GM19455 (cell line): Measurements from ENCODE around the gene TUBB6.
A peak's percentile ranks its signal among the peaks of the same experiment; 100 is the strongest.

Experiments
- ATAC-seq: cut with Tn5 transposase; IDR thresholded peaks from one replicate; pipeline ENCODE4 v1.9.1; 2021; ENCODE audit not compliant: unreplicated experiment

TUBB6 gene

GRCh38 chr18:12313530-12314245 is 5.6 kb downstream of the TUBB6 start:
- ATAC-seq = no peak

- no peak for ATAC-seq
These were observed 6.7 kb downstream of the TUBB6 start for GRCh38 chr18:12314591-12315305.

GRCh38 chr18:12315490-12315889 is 7.4 kb downstream of the TUBB6 start:
- ATAC-seq = peak; percentile 58

- ATAC-seq = peak; percentile 18
These were observed 7.9 kb downstream of the TUBB6 start for GRCh38 chr18:12315911-12316310.

- no peak for ATAC-seq
These were observed 9.8 kb downstream of the TUBB6 start for GRCh38 chr18:12317664-12318333.

GRCh38 chr18:12318334-12318697 is 10.3 kb downstream of the TUBB6 start:
- no peak for ATAC-seq

GRCh38 chr18:12318857-12319256 is 10.8 kb downstream of the TUBB6 start:
- ATAC-seq = no peak

- no peak for ATAC-seq
These were observed 13.3 kb downstream of the TUBB6 start for GRCh38 chr18:12321333-12321732.

GRCh38 chr18:12324991-12325725 is 17.1 kb downstream of the TUBB6 start:
- no peak for ATAC-seq

GRCh38 chr18:12325726-12326245 is 17.7 kb downstream of the TUBB6 start:
- ATAC-seq = no peak

- ATAC-seq = no peak
These were observed 18.8 kb downstream of the TUBB6 start for GRCh38 chr18:12326711-12327460.

GRCh38 chr18:12327510-12328178 is 19.6 kb downstream of the TUBB6 start:
- no peak for ATAC-seq

- no peak for ATAC-seq
These were observed 20.3 kb downstream of the TUBB6 start for GRCh38 chr18:12328179-12328823.

GRCh38 chr18:12329125-12329698 is 21.2 kb downstream of the TUBB6 start:
- no peak for ATAC-seq

GRCh38 chr18:12330766-12331165 is 22.7 kb downstream of the TUBB6 start:
- no peak for ATAC-seq

- ATAC-seq = no peak
These were observed 25.7 kb downstream of the TUBB6 start for GRCh38 chr18:12333506-12334290.

GRCh38 chr18:12334366-12334808 is 26.3 kb downstream of the TUBB6 start:
- ATAC-seq = no peak

GRCh38 chr18:12334863-12335262 is 26.8 kb downstream of the TUBB6 start:
- no peak for ATAC-seq
